ENCODE data around the gene TJP3.

DNA sequence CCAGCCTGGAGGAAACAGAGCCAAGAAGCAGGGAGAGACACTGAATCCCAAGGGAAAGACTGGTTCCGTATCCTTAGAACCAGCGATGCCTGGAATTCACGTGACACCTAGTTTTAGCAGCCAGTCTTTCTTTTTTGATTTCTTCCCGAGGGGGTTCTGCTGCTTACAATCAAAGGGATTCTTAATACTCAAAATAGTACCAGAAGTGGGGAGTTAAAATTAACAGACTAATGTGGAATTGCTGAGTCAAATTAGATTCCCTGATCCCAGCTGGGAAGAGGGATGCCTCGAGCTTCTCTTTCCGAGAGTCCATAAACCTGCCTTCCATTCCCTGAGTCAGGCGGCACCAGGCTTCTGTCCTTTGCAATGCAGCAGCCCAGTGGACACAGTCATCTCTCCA, 82.8 kb downstream of the TJP3 start:
- TF ChIP-seq, protein P1, sequence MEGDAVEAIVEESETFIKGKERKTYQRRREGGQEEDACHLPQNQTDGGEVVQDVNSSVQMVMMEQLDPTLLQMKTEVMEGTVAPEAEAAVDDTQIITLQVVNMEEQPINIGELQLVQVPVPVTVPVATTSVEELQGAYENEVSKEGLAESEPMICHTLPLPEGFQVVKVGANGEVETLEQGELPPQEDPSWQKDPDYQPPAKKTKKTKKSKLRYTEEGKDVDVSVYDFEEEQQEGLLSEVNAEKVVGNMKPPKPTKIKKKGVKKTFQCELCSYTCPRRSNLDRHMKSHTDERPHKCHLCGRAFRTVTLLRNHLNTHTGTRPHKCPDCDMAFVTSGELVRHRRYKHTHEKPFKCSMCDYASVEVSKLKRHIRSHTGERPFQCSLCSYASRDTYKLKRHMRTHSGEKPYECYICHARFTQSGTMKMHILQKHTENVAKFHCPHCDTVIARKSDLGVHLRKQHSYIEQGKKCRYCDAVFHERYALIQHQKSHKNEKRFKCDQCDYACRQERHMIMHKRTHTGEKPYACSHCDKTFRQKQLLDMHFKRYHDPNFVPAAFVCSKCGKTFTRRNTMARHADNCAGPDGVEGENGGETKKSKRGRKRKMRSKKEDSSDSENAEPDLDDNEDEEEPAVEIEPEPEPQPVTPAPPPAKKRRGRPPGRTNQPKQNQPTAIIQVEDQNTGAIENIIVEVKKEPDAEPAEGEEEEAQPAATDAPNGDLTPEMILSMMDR (IDR thresholded peaks at IDR 0.05), result no peak
- no peak for TF ChIP-seq POLR2A (IDR thresholded peaks at IDR 0.05)
